Activated T-helper 2 cell treated with anti-CD3 and anti-CD28 coated beads, Interferon-gamma antibody, Interleukin-2, Interleukin-4, amounts not matched to agents 10 μg/mL and 5 μg/mL and 100 μg/mL, durations not matched to agents 14 hours and 24 hours and 36 hours (primary cell): ENCODE data around the gene SKI. TPM values are rescaled to one million over a fixed set of nuclear protein-coding genes. Genes with fewer than 3 reads are reported as not detected.

ENCODE experiments used
- DNase-seq: peaks from one replicate; pipeline ENCODE4 v3.0.0; 2021; ENCODE audit warnings: low spot score
- H3K27ac Mint-ChIP-seq: one replicate; pipeline ENCODE4 v1.8.0; 2021; ENCODE audit warnings: mixed read lengths
- H3K27me3 Mint-ChIP-seq: one replicate; pipeline ENCODE4 v1.8.0; 2021; ENCODE audit warnings: low read depth, mixed read lengths
- H3K36me3 Mint-ChIP-seq: one replicate; pipeline ENCODE4 v1.8.0; 2021; ENCODE audit warnings: low read depth, mixed read lengths
- H3K4me1 Mint-ChIP-seq: one replicate; pipeline ENCODE4 v1.8.0; 2021; ENCODE audit warnings: low read depth, mixed read lengths
- H3K4me3 Mint-ChIP-seq: one replicate; pipeline ENCODE4 v1.8.0; 2021; ENCODE audit warnings: low read depth, mild to moderate bottlenecking, moderate library complexity, mixed read lengths
- H3K9me3 Mint-ChIP-seq: one replicate; pipeline ENCODE4 v1.8.0; 2021; ENCODE audit warnings: mixed read lengths
- intact Hi-C: fragments of 100-400 bp; cut with micrococcal nuclease; formaldehyde crosslinking; loops from one replicate; pipeline ENCODE4 v1.15.1; 2023
- total RNA-seq: library from RNA; stranded (reverse); gene quantifications from 2 replicates; pipeline ENCODE4 v1.2.3, GENCODE V29; 2022

SKI gene
- total RNA-seq, 1 donor from 2014 or later, result 37.0 TPM

DNA sequence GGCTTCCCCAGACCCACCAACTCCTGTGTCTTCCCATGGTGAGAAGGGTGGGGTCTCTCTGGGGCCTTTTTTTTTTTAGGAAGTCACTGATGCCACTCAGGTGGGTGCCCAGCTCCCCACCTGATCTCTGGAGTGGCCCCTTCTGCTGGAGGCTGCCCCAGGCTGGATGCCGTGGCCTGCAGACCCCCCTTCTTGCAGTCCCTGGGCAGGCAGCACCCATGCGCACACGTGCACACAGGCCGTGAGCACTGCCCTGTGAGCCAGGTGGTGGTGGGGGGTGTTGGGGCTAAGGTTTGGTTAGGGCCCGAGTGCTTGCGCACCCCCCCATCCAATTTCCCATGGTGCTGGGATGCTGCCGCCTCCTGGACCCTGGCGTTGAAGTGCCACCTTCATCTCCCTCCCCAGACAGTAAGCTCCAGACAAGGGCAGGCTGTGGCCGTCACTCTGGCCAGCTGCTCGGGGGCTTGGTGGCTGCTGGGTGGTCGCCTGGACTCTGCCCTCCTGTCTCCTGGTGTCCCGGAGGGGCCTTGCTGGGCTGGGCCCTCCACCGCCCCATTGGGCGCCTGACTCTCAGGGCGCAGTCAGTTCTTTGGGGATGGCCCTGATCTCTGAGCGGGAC lies 50.6 kb downstream of the SKI start:
- Mint-ChIP-seq H3K27me3 (no peaks in the 10 kb centered on the region), H3K4me1 (peaks cover 15% of the 10 kb centered on the region), H3K4me3 (no peak overlapping the region), H3K27ac (no peak overlapping the region), H3K9me3 (no peaks in the 10 kb centered on the region), H3K36me3 (peaks cover 18% of the 10 kb centered on the region)
- DNase-seq, result no peak
- intact Hi-C loops, result no loop called here

DNA sequence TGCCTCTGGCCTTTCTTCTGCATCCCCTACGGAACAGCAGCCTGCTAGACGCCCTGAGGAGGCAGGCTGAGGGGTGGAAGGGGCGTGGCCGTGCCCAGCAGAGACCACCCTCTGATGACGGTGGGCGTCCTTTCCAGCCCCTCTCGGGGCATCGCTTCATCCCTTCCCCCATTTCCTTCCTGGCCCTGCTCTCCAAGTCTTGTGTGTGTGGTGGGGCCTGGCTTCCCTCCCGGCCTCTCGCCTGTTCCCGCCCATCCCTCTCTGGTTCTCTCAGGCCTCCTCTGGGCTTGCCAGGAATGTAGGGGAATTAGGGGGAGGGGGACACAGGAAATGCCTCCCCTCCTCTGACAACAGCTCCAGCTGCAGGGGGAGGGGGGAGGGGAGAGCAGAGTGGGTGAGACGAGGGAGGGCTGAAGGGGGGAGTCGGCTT lies 51.1 kb downstream of the SKI start:
- peaks cover 16% of the 10 kb centered on the region for H3K4me1 Mint-ChIP-seq
- peaks cover 18% of the 10 kb centered on the region for H3K36me3 Mint-ChIP-seq
- intact Hi-C loops, result no loop called here
- no peak for DNase-seq
- H3K27ac Mint-ChIP-seq, result no peak overlapping the region
- no peaks in the 10 kb centered on the region for H3K27me3 Mint-ChIP-seq
- no peak overlapping the region for H3K4me3 Mint-ChIP-seq
- H3K9me3 Mint-ChIP-seq, result no peaks in the 10 kb centered on the region

DNA sequence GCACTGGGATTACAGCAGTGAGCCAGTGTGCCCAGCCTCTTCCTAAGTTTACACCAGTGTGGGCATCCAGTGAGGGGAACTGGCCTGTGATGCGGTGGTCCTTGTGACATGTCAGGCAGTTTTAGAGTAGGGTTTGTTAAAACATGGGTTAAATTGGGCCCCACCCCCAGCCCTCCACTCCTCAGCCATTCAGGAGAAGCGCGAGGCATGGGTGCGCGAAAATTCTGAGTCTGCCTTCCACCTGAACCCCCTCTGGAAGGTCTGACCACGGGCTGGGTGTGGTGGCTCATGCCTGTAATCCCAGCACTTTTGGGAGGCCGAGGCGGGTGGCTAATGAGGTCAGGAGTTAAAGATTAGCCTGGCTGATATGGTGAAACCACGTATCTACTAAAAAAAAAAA lies 51.7 kb downstream of the SKI start:
- no peaks in the 10 kb centered on the region for H3K27me3 Mint-ChIP-seq
- H3K9me3 Mint-ChIP-seq, result no peaks in the 10 kb centered on the region
- no peak for DNase-seq
- intact Hi-C loops, result no loop called here
- peaks cover 17% of the 10 kb centered on the region for H3K4me1 Mint-ChIP-seq
- no peak overlapping the region for H3K27ac Mint-ChIP-seq
- H3K4me3 Mint-ChIP-seq, result no peak overlapping the region
- peaks cover 18% of the 10 kb centered on the region for H3K36me3 Mint-ChIP-seq

DNA sequence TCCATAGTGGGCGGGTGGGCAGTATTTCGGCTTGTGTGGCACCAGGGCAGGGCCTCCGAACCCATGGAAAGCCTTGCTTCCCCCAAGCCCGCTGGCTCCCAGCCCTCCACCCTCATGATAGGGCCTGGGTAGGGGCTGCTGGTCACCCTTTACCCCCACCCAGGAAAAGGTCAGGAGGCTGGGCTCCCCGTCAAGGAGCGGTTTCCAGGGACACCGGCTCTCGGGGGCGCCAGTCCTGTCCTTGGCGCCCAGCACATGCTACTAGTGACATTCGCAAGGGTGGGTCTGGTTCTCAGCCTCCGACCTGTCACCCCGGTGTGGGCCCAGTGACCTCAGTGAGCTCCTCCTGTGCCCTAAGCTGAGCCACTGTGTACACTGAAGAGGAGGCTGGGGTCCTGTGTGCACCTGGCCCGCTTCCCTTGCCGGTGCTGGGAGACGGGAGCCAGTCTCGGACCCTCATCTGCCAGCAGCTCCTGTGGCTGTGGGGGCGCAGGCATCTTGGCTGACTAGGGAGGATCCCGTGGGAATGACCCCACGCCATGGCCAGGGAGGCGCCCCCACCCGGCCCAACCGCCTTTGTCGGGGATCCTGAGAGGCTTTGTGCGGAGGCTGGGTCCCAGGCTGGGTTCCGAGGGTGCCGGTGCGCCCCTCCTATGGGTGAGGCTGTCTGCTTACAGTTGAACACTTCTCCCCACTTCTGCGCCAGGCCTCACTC lies 54.6 kb downstream of the SKI start:
- Mint-ChIP-seq H3K36me3 (peaks cover 7% of the 10 kb centered on the region), H3K27me3 (no peaks in the 10 kb centered on the region), H3K27ac (no peak overlapping the region), H3K4me1 (peaks cover 8% of the 10 kb centered on the region), H3K9me3 (no peaks in the 10 kb centered on the region), H3K4me3 (no peak overlapping the region)
- DNase-seq, result no peak
- intact Hi-C loops, result no loop called here

DNA sequence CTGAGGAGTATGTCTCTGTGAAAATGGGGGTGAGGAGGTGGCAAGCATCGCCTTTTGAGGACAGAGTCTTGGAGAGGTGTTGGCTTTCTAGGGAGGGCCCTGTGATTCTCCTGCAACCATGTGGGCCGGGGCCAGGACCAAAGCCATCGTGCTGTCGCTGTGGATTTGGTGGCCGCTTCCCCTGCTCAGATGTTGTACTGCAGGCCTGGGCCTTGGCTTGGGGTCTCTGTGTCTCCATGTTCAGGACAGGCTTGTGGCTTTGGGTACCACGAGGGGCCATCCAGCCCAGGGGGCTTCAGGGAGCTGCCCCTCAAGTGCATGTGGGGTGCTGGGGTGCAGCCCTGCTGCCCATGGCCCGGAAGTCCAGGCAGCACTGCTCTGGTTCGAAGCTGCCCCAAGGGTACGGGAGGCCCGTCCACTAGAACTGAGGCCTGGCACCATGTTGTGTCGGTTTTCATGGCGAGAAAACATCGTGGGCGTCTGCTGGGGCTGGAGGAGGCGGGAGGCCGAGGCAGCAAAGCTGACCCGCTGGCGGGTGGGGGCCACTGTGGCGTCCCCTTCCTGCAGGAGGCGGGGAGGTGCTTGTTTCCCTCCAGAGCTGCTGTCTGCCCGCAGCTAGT lies 55.4 kb downstream of the SKI start:
- intact Hi-C loops, result no loop called here
- no peak for DNase-seq
- no peaks in the 10 kb centered on the region for H3K9me3 Mint-ChIP-seq
- H3K36me3 Mint-ChIP-seq, result peaks cover 10% of the 10 kb centered on the region
- no peak overlapping the region for H3K27ac Mint-ChIP-seq
- H3K4me3 Mint-ChIP-seq, result no peak overlapping the region
- no peaks in the 10 kb centered on the region for H3K27me3 Mint-ChIP-seq
- H3K4me1 Mint-ChIP-seq, result peaks cover 14% of the 10 kb centered on the region

DNA sequence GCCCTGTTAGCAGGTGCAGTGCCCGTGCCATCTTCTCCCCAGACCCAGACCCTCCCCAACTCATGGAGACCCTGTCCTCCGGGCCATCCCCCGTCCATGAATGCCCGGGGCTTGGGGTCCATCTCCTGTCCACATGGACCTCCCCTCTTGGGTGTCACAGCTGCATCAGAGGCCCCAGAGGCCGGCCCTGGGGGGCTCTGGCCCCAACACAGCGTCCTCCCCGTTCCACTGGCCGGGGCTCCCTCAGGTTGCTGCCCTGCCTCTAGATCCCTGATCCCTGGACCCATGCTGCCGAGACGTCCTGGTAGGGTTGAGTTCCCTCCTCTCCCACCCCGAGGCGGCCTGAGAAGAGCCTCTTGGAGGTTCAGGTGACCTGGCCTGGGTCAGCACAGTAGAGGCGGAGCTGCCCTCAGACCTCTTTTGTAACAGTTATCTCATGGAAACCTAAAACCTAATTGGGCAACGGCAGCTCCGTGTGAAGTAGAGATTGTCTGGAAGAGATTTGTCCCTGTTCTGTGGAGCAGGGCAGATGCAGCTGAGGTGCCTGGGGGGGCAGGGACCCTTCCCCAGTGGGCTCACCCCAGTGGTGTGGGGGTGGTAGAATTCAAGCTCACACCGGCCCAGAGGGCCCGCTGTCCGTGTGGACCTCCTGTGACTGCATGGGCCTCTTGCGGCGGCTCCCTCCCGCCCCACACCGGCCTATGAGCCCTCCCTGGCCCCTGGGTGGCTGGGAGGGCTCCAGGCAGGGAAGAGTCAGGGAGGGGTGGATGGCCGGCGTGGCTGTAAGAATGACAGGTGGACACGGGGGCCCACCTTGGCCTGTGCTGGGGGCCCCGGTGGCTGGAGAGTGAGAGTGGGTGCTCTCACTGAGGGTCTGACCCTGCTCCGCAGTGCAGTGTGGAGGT lies 56.1 kb downstream of the SKI start:
- Mint-ChIP-seq H3K4me3 (no peak overlapping the region), H3K9me3 (no peaks in the 10 kb centered on the region), H3K4me1 (peaks cover 22% of the 10 kb centered on the region), H3K27ac (no peak overlapping the region), H3K36me3 (peaks cover 8% of the 10 kb centered on the region), H3K27me3 (no peaks in the 10 kb centered on the region)
- intact Hi-C loops, result no loop called here
- DNase-seq, result no peak

DNA sequence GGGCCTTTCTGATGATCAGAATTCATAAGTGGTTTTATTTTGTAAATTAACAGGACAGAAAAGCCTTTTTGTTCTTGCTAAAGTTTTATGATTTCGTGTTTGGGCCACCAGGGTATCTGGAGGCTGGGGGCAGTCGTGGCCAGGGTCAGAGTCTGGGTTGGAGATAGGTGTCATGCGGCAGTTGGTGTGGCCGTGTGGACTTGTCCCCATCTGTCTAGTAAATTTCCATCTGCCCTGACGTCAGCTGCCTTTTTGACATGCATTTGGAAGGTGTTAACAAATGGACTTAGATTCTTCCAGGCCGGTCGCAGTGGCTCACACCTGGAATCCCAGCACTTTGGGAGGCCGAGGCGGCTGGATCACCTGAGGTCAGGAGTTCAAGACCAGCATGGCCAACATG lies 56.8 kb downstream of the SKI start:
- peaks cover 27% of the 10 kb centered on the region for H3K4me1 Mint-ChIP-seq
- H3K9me3 Mint-ChIP-seq, result no peaks in the 10 kb centered on the region
- DNase-seq, result no peak
- H3K36me3 Mint-ChIP-seq, result peaks cover 4% of the 10 kb centered on the region
- no peaks in the 10 kb centered on the region for H3K27me3 Mint-ChIP-seq
- intact Hi-C loops, result no loop called here
- H3K4me3 Mint-ChIP-seq, result no peak overlapping the region
- H3K27ac Mint-ChIP-seq, result no peak overlapping the region

DNA sequence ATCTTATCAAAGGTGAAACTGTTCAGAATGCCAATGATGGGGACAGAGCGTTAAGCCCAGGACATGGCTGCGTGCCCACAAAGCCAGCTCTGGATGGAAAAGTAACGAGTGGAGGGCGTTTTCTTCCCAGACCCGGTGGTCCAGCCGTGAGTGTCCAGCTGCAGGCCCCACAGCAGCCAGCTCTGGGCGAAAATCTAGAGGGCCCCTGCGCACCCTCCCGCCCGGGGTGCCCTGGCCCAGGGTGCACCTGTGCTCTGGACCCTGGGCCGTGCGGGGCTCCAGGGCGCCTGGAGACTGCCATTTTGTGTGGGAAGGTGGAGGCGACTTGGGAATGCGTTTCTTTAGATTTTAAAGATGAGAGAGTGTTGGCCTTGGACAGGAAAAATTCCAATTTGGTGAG lies 58.8 kb downstream of the SKI start:
- H3K36me3 Mint-ChIP-seq, result peaks cover 4% of the 10 kb centered on the region
- H3K27me3 Mint-ChIP-seq, result no peaks in the 10 kb centered on the region
- H3K27ac Mint-ChIP-seq, result peak overlapping the region; percentile 44
- H3K4me3 Mint-ChIP-seq, result no peak overlapping the region
- intact Hi-C loops, result no loop called here
- no peak for DNase-seq
- H3K4me1 Mint-ChIP-seq, result peaks cover 46% of the 10 kb centered on the region
- no peaks in the 10 kb centered on the region for H3K9me3 Mint-ChIP-seq

DNA sequence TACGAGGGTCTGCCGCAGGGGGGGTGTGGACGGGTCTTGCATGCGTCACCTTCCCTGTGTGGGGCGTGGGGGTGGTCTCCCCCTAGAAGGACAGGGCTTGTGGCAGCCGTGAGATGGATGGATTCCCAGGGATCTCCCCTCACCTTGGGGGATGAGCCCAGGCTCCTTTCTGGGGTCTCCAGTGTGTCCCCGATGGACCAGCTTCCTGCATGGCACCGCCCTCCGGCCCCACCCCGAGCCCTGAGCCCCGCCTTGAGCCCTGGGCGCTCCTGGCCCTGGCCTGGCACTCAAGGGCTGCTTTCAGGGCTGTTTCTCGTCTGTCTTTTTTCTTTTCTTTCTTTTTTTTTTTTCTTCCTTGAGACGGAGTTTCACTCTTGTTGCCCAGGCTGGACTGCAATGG lies 59.5 kb downstream of the SKI start:
- Mint-ChIP-seq H3K9me3 (no peaks in the 10 kb centered on the region), H3K4me3 (no peak overlapping the region)

DNA sequence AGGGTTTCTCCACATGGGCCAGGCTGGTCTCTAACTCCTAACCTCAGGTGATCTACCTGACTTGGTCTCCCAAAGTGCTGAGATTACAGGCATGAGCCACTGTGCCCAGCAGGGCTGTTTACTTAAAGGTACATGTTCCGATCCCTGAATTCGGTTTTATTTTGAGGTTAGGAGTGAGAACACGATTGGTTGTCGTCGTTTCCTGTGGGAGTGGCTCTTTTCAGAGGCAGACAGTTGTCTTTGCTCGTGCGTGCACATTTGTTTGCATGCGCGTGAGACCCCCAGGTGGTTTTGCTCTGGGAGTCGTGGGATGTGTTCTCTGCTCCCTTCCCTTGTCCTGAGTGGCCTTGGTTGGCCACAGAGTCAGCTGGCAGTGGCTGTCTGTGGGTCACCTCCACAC lies 60.2 kb downstream of the SKI start:
- Mint-ChIP-seq H3K4me1 (peaks cover 50% of the 10 kb centered on the region), H3K36me3 (peaks cover 5% of the 10 kb centered on the region), H3K4me3 (no peak overlapping the region), H3K27ac (peak overlapping the region; percentile 25), H3K27me3 (no peaks in the 10 kb centered on the region), H3K9me3 (no peaks in the 10 kb centered on the region)
- intact Hi-C loops, result no loop called here
- no peak for DNase-seq

More for the DNA sequence above, 59.5 kb downstream of the SKI start:
- intact Hi-C loops, result no loop called here
- H3K27me3 Mint-ChIP-seq, result no peaks in the 10 kb centered on the region
- H3K36me3 Mint-ChIP-seq, result peaks cover 4% of the 10 kb centered on the region
- no peak overlapping the region for H3K27ac Mint-ChIP-seq
- H3K4me1 Mint-ChIP-seq, result peaks cover 50% of the 10 kb centered on the region
- no peak for DNase-seq

DNA sequence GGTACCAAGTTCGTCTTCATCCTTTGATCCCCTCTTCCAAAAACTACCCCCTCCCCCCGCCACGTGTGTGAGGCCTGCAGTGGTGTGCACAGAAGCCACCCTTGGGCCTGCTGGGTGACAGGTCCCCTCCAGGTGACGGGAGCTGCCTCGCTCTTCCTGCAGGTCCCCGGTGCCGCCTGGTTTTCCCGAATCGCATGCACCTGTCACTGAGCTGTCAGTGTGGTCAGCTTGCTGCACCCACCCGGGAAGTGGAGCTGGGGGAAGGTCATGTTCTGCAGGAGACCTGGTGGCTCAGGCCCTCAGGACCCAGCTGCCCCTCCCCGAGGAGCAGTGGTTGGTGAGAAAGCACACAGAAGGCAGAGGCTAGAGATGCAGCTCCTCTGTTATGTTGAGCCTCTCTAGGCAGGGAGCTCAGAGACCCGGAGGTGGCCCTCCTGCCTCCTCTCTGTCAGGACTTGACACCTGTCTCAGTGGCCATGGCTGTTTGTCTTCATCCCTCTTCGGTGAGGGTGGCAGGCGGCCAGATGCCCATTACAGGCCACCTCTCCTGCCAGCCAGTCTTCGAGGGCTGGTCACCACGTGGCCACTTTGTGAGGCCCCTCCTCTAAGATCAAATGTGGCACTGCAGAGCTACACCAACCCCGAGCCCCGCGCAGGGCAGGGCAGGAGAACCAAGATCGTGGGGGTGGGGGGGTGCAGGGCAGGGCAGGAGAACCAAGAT lies 60.9 kb downstream of the SKI start:
- DNase-seq, result no peak
- Mint-ChIP-seq H3K9me3 (no peaks in the 10 kb centered on the region), H3K4me3 (no peak overlapping the region), H3K4me1 (peaks cover 57% of the 10 kb centered on the region), H3K27me3 (no peaks in the 10 kb centered on the region), H3K27ac (peak overlapping the region; percentile 25), H3K36me3 (peaks cover 8% of the 10 kb centered on the region)
- intact Hi-C loops, result no loop called here

DNA sequence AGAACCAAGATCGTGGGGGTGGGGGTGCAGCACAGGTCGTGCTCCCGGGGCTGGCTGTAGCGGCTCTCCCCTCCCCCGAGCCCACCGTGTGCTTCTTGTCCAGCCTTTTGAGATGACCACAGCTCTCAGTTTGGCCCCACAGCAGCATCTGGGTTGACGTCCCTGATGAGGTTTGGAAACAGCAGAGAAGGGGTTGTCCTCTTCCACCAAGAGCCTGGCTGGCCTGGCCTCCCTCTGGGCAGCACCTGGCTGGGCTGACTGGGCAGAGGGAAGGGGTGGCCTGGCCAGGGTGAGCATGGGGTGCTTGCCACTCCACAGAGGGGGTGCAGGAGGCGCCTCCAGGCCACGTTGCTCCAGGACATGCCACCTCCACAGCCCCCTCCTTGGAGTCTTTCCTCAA lies 61.5 kb downstream of the SKI start:
- no peak for DNase-seq
- Mint-ChIP-seq H3K36me3 (peaks cover 8% of the 10 kb centered on the region), H3K4me3 (peak overlapping the region; percentile 80), H3K4me1 (peaks cover 56% of the 10 kb centered on the region), H3K27ac (peak overlapping the region; percentile 93), H3K27me3 (no peaks in the 10 kb centered on the region), H3K9me3 (no peaks in the 10 kb centered on the region)
- intact Hi-C loops, result loop anchor here (1.0 to 10.0 kb wide), 4 partner anchors 11 to 95 kb away; no protein-coding TSS in a partner anchor
